Activated CD8-positive, alpha-beta T cell treated with anti-CD3 and anti-CD28 coated beads for 36 hours (primary cell): ENCODE results near the gene EAF1. TPM values are rescaled to one million over a fixed set of nuclear protein-coding genes. Genes with fewer than 3 reads are reported as not detected.
A peak's percentile ranks its signal among the peaks of the same experiment; 100 is the strongest.

ENCODE experiments used
- ATAC-seq: fragments of 200-7000 bp; cut with Tn5 transposase; one replicate; pipeline ENCODE4 v1.10.0; 2021; ENCODE audit warnings: mild to moderate bottlenecking, moderate library complexity
- CTCF ChIA-PET: fragments of 350-600 bp; sonication (Branson Sonifier 250); formaldehyde crosslinking; loops from one replicate; lab custom pipeline; 2021; ENCODE audit warnings: antibody characterized with exemption; lab: Charles Lee
- POLR2A ChIA-PET: fragments of 350-600 bp; sonication (Branson Sonifier 250); formaldehyde crosslinking; loops from one replicate; lab custom pipeline; 2021; ENCODE audit warnings: antibody characterized with exemption; lab: Charles Lee
- DNase-seq: peaks from one replicate; pipeline ENCODE4 v3.0.0-alpha.2; 2020
- H3K27ac Mint-ChIP-seq: one replicate; pipeline ENCODE4 v1.8.0; 2021; ENCODE audit warnings: mild to moderate bottlenecking, mixed read lengths
- H3K27me3 Mint-ChIP-seq: one replicate; pipeline ENCODE4 v1.8.0; 2021; ENCODE audit warnings: mixed read lengths
- H3K36me3 Mint-ChIP-seq: one replicate; pipeline ENCODE4 v1.8.0; 2021; ENCODE audit warnings: low read depth, mixed read lengths
- H3K4me1 Mint-ChIP-seq: one replicate; pipeline ENCODE4 v1.8.0; 2021; ENCODE audit warnings: low read depth, mixed read lengths
- H3K4me3 Mint-ChIP-seq: one replicate; pipeline ENCODE4 v1.8.0; 2021; ENCODE audit warnings: mild to moderate bottlenecking, moderate library complexity, mixed read lengths
- H3K9me3 Mint-ChIP-seq: one replicate; pipeline ENCODE4 v1.8.0; 2021; ENCODE audit warnings: mixed read lengths
- CTCF ChIP-seq: fragments of 200-600 bp; IDR thresholded peaks from one replicate; pipeline ENCODE4 v1.8.0; 2022; ENCODE audit warnings: antibody characterized with exemption, mild to moderate bottlenecking
- intact Hi-C: fragments of 100-400 bp; cut with micrococcal nuclease; formaldehyde crosslinking; loops from one replicate; pipeline ENCODE4 v1.10.0; 2022
- total RNA-seq, 2 experiments: library from RNA; stranded (reverse); gene quantifications; one replicate each; pipeline ENCODE4 v1.2.3, GENCODE V29; 2021

The EAF1 gene
- total RNA-seq, 2 experiments from 2014 or later, result 19.7 to 21.8 TPM

- POLR2A ChIA-PET, result no interaction called here
- DNase-seq, result no peak
- no peak for TF ChIP-seq CTCF
- intact Hi-C loops, result no loop called here
- H3K27me3 Mint-ChIP-seq, result no peaks in the 10 kb centered on the region
- ATAC-seq, result no peak
- H3K9me3 Mint-ChIP-seq, result no peaks in the 10 kb centered on the region
- CTCF ChIA-PET, result no interaction called here
- H3K4me3 Mint-ChIP-seq, result no peak overlapping the region
- no peak overlapping the region for H3K27ac Mint-ChIP-seq
- no peaks in the 10 kb centered on the region for H3K4me1 Mint-ChIP-seq
- no peaks in the 10 kb centered on the region for H3K36me3 Mint-ChIP-seq
Observed at GRCh38 chr3:15450438-15451215, 23.2 kb downstream of the EAF1 start.

DNA sequence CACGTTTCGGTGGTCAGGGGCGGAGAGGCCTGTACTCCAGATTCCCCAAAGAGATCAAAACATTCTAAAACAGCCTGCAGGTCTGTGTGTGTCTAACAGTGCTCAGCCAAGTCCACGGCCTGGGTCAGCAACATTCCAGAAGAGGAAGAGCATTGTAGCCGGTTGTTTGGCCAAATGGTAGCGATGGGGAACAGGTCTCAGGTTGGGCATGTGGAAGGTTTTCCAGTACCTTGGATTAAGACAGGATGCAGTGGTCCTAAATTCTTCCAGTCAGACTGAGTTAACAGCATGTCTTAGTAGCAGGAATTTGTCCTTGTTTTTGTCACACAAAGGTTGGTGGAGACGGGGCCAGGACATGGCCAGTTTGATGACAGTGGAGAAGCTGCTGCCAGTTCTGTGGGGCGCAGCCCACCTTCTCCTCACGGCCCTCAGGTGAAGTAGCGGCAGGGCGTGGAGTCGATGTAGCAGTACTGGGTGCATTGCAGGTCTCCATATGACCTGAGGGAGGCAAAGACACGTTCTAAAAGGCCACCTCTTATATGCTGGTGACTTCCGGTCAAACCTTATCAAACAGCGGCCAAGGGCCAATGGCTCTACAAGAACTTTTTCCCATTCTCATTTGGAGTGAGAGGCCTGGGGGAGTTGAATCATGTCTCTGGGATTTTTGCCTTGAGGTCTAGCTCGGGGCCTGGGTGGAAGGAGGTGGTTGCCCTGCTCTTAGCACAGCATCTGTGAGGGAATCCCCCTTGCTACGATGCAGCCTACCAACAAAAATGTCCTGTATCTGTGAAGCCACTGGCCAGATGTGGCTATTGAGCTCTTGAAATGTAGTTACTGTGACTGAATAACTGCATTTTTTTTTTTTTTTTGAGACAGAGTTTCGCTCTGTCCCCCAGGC lies 24.1 kb downstream of the EAF1 start:
- intact Hi-C loops, result no loop called here
- peak; percentile 27 for ATAC-seq
- Mint-ChIP-seq H3K27me3 (no peaks in the 10 kb centered on the region), H3K4me1 (no peaks in the 10 kb centered on the region), H3K27ac (no peak overlapping the region), H3K36me3 (no peaks in the 10 kb centered on the region), H3K9me3 (no peaks in the 10 kb centered on the region), H3K4me3 (no peak overlapping the region)
- POLR2A ChIA-PET, result no interaction called here
- CTCF ChIA-PET, result no interaction called here
- DNase-seq, result no peak
- no peak for TF ChIP-seq CTCF

DNA sequence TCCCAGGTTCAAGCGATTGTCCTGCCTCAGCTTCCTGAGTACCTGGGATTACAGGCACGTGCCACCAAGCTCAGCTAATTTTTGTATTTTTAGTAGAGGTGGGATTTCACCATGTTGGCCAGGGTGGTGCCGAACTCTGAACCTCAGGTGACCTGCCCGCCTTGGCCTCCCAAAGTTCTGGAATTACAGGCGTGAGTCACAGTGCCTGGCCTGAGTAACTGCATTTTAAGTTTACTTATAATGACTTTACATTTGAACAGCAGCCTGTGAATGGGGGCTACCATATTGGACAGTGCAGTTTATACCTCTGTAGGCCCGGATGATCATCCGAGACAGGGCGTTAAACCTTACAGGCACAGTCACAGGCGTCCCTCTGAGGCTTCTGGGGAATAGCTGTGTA lies 24.8 kb downstream of the EAF1 start:
- Mint-ChIP-seq H3K9me3 (no peaks in the 10 kb centered on the region), H3K4me1 (no peaks in the 10 kb centered on the region), H3K4me3 (no peak overlapping the region), H3K36me3 (no peaks in the 10 kb centered on the region), H3K27ac (no peak overlapping the region), H3K27me3 (no peaks in the 10 kb centered on the region)
- POLR2A ChIA-PET, result no interaction called here
- ATAC-seq, result no peak
- CTCF ChIA-PET, result no interaction called here
- no peak for DNase-seq
- intact Hi-C loops, result no loop called here
- no peak for TF ChIP-seq CTCF

DNA sequence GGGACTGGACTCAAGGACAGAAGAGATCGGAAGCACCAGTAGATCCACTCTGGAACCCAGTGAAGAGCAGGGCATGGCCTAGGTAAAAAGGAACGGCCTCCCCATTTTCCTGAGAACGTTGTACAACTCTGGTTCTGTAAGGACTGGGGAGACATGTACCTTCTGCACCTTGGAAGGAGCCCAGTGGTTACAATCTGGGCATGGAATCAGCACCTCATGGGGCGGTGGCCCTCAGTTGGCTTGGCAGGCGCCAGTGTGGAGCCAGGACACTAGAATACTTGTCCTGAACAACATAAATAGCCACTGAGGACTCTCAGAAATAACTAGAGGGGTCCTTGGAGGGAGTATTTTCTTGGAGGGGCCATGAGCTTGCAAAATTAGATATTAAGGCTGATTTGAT lies 25.6 kb downstream of the EAF1 start:
- CTCF ChIA-PET, result no interaction called here
- ATAC-seq, result no peak
- Mint-ChIP-seq H3K4me1 (no peaks in the 10 kb centered on the region), H3K4me3 (no peak overlapping the region), H3K27ac (no peak overlapping the region), H3K27me3 (no peaks in the 10 kb centered on the region), H3K36me3 (no peaks in the 10 kb centered on the region), H3K9me3 (no peaks in the 10 kb centered on the region)
- TF ChIP-seq CTCF, result no peak
- intact Hi-C loops, result no loop called here
- no peak for DNase-seq
- POLR2A ChIA-PET, result no interaction called here

DNA sequence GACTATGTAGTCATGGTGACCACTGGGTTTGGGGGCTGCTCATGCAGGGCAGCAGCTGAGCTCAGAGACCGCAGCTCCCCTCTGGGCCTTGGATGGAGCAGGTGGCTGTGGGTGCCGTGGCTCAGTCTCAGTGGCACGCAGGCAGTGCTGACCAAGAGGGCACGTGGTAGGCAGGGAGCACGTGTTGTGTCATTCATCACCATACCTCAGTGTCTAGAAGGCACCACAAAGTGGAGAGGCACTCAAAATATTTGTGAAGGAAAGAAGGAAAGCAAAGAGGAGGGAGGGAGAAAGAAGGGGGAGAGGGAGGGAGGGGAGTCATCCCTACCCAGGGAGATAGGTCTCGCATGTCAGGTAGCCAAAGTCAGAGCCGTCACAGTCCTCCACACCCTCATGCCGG lies 26.1 kb downstream of the EAF1 start:
- CTCF ChIA-PET, result no interaction called here
- POLR2A ChIA-PET, result no interaction called here
- Mint-ChIP-seq H3K27ac (no peak overlapping the region), H3K4me3 (no peak overlapping the region), H3K9me3 (no peaks in the 10 kb centered on the region), H3K4me1 (no peaks in the 10 kb centered on the region), H3K27me3 (no peaks in the 10 kb centered on the region), H3K36me3 (no peaks in the 10 kb centered on the region)
- ATAC-seq (no peak), DNase-seq (no peak)
- no peak for TF ChIP-seq CTCF
- intact Hi-C loops, result no loop called here
